SK-N-SH treated with all-trans-retinoic acid at 6 μM for 48 hours (cell line): ENCODE results near the gene MON2.

Experiments
- ATAC-seq: fragments of 200-7000 bp; cut with Tn5 transposase; 3 replicates; pipeline ENCODE4 v1.9.1; 2020; ENCODE audit warnings: mild to moderate bottlenecking, moderate library complexity
- BACH2 ChIP-seq: fragments of 250-450 bp; sonication (Bioruptor Pico); IDR thresholded peaks from 2 replicates; pipeline ENCODE4 v1.9.0; 2021; ENCODE audit warnings: mild to moderate bottlenecking, borderline replicate concordance
- CSDC2 ChIP-seq: fragments of 250-450 bp; sonication (Bioruptor Pico); IDR thresholded peaks from 2 replicates; pipeline ENCODE4 v1.5.0; 2020; ENCODE audit warnings: mild to moderate bottlenecking, moderate library complexity
- CSRNP3 ChIP-seq: fragments of 250-450 bp; sonication (Bioruptor Pico); IDR thresholded peaks from 2 replicates; pipeline ENCODE4 v1.5.1; 2021; ENCODE audit warnings: mild to moderate bottlenecking, moderate library complexity
- ESRRG ChIP-seq: fragments of 250-450 bp; sonication (Bioruptor Pico); IDR thresholded peaks from 2 replicates; pipeline ENCODE4 v1.6.1; 2021; ENCODE audit warnings: mild to moderate bottlenecking
- GLIS3 ChIP-seq: fragments of 250-450 bp; sonication (Bioruptor Pico); IDR thresholded peaks from 2 replicates; pipeline ENCODE4 v1.5.0; 2020; ENCODE audit warnings: mild to moderate bottlenecking, moderate library complexity
- ISL1 ChIP-seq: fragments of 250-450 bp; sonication (Bioruptor Pico); IDR thresholded peaks from 2 replicates; pipeline ENCODE4 v2.1.2; 2022; ENCODE audit warnings: mild to moderate bottlenecking, moderate library complexity
- OSR1 ChIP-seq: fragments of 250-450 bp; sonication (Bioruptor Pico); IDR thresholded peaks from 2 replicates; pipeline ENCODE4 v1.8.0; 2022; ENCODE audit warnings: moderate library complexity, mild to moderate bottlenecking, inconsistent platforms
- PPARA ChIP-seq: fragments of 250-450 bp; sonication (Bioruptor Pico); IDR thresholded peaks from 2 replicates; pipeline ENCODE4 v1.5.0; 2020; ENCODE audit warnings: mild to moderate bottlenecking, borderline replicate concordance
- RARB ChIP-seq: fragments of 250-450 bp; sonication (Bioruptor Pico); IDR thresholded peaks from 2 replicates; pipeline ENCODE4 v1.8.0; 2021; ENCODE audit warnings: mild to moderate bottlenecking, moderate library complexity
- TCF4 ChIP-seq: fragments of 250-450 bp; sonication (Bioruptor Pico); IDR thresholded peaks from 2 replicates; pipeline ENCODE4 v1.8.0; 2021; ENCODE audit warnings: mild to moderate bottlenecking, moderate library complexity, borderline replicate concordance
- TOX ChIP-seq: fragments of 250-450 bp; sonication (Bioruptor Pico); IDR thresholded peaks from 2 replicates; pipeline ENCODE4 v1.8.0; 2021; ENCODE audit warnings: mild to moderate bottlenecking, moderate library complexity, borderline replicate concordance
- ZC3H10 ChIP-seq: fragments of 250-450 bp; sonication (Bioruptor Pico); IDR thresholded peaks from 2 replicates; pipeline ENCODE4 v1.5.1; 2021; ENCODE audit warnings: mild to moderate bottlenecking, moderate library complexity
- ZFP3 ChIP-seq: fragments of 250-450 bp; sonication (Bioruptor Pico); IDR thresholded peaks from 2 replicates; pipeline ENCODE4 v1.5.0; 2020; ENCODE audit warnings: mild to moderate bottlenecking, moderate library complexity
- ZFP30 ChIP-seq: fragments of 450-650 bp; formaldehyde crosslinking; IDR thresholded peaks from 2 replicates; pipeline ENCODE4 v1.5.0; 2022; ENCODE audit warnings: mild to moderate bottlenecking, moderate library complexity
- ZNF565 ChIP-seq: fragments of 450-650 bp; formaldehyde crosslinking; conservative IDR thresholded peaks from 2 replicates; pipeline ENCODE4 v1.5.0; 2020; ENCODE audit warnings: low read depth, mild to moderate bottlenecking, moderate library complexity
- ZNF70 ChIP-seq: fragments of 450-650 bp; formaldehyde crosslinking; IDR thresholded peaks from 2 replicates; pipeline ENCODE4 v1.5.0; 2020; ENCODE audit warnings: mild to moderate bottlenecking, moderate library complexity
- TF ChIP-seq, protein P1 (sequence below): fragments of 250-450 bp; sonication (Bioruptor Pico); IDR thresholded peaks from 2 replicates; pipeline ENCODE4 v1.8.0; 2020; ENCODE audit warnings: mild to moderate bottlenecking, moderate library complexity, borderline replicate concordance
- TF ChIP-seq, protein P2 (sequence below): fragments of 250-450 bp; sonication (Bioruptor Pico); IDR thresholded peaks from 2 replicates; pipeline ENCODE4 v1.5.0; 2020; ENCODE audit warnings: mild to moderate bottlenecking, moderate library complexity

MON2 gene

DNA sequence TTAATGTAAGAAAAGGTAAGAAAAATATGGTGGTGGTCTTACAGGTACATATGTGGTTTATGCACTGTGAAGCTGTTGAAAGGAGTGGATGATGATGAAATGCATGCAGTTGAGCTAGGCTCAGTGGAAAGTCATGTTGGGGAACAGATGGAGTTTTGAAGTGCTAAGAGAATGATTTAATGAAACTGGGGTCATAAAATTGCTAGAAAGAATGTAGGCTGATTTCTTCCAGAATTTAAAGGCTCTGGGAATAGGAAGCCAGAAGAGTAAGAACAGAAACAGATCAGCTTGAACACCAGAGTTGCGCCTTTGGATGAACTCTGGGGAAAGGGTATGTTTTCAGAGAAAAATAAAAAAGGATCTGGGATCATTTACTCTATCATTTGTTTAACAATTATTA lies 146.5 kb downstream of the MON2 start:
- no peak for ATAC-seq
- TF ChIP-seq ISL1 (CRISPR knock-in tag), result no peak
- TF ChIP-seq, protein P1, sequence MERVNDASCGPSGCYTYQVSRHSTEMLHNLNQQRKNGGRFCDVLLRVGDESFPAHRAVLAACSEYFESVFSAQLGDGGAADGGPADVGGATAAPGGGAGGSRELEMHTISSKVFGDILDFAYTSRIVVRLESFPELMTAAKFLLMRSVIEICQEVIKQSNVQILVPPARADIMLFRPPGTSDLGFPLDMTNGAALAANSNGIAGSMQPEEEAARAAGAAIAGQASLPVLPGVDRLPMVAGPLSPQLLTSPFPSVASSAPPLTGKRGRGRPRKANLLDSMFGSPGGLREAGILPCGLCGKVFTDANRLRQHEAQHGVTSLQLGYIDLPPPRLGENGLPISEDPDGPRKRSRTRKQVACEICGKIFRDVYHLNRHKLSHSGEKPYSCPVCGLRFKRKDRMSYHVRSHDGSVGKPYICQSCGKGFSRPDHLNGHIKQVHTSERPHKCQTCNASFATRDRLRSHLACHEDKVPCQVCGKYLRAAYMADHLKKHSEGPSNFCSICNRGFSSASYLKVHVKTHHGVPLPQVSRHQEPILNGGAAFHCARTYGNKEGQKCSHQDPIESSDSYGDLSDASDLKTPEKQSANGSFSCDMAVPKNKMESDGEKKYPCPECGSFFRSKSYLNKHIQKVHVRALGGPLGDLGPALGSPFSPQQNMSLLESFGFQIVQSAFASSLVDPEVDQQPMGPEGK, result no peak
- no peak for TF ChIP-seq CSRNP3 (CRISPR knock-in tag)
- TF ChIP-seq GLIS3 (CRISPR knock-in tag), result no peak
- TF ChIP-seq ESRRG (CRISPR knock-in tag), result no peak
- no peak for TF ChIP-seq ZC3H10 (CRISPR knock-in tag)
- TF ChIP-seq ZFP3 (CRISPR knock-in tag), result no peak
- TF ChIP-seq, protein P2, sequence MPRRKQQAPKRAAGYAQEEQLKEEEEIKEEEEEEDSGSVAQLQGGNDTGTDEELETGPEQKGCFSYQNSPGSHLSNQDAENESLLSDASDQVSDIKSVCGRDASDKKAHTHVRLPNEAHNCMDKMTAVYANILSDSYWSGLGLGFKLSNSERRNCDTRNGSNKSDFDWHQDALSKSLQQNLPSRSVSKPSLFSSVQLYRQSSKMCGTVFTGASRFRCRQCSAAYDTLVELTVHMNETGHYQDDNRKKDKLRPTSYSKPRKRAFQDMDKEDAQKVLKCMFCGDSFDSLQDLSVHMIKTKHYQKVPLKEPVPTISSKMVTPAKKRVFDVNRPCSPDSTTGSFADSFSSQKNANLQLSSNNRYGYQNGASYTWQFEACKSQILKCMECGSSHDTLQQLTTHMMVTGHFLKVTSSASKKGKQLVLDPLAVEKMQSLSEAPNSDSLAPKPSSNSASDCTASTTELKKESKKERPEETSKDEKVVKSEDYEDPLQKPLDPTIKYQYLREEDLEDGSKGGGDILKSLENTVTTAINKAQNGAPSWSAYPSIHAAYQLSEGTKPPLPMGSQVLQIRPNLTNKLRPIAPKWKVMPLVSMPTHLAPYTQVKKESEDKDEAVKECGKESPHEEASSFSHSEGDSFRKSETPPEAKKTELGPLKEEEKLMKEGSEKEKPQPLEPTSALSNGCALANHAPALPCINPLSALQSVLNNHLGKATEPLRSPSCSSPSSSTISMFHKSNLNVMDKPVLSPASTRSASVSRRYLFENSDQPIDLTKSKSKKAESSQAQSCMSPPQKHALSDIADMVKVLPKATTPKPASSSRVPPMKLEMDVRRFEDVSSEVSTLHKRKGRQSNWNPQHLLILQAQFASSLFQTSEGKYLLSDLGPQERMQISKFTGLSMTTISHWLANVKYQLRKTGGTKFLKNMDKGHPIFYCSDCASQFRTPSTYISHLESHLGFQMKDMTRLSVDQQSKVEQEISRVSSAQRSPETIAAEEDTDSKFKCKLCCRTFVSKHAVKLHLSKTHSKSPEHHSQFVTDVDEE (CRISPR knock-in tag), result no peak

- TF ChIP-seq ZNF565 (CRISPR knock-in tag), result no peak
- TF ChIP-seq TOX (CRISPR knock-in tag), result no peak
- TF ChIP-seq, protein P2 (CRISPR knock-in tag), result no peak
- TF ChIP-seq ESRRG (CRISPR knock-in tag), result no peak
- no peak for TF ChIP-seq ZFP30
- TF ChIP-seq TCF4 (CRISPR knock-in tag), result no peak
- no peak for TF ChIP-seq CSRNP3 (CRISPR knock-in tag)
- TF ChIP-seq OSR1 (CRISPR knock-in tag), result no peak
- no peak for TF ChIP-seq CSDC2 (CRISPR knock-in tag)
- no peak for TF ChIP-seq GLIS3 (CRISPR knock-in tag)
- TF ChIP-seq, protein P1, result no peak
- no peak for TF ChIP-seq ZC3H10 (CRISPR knock-in tag)
- TF ChIP-seq ZNF70 (CRISPR knock-in tag), result no peak
- TF ChIP-seq ZFP3 (CRISPR knock-in tag), result no peak
- no peak for TF ChIP-seq RARB (CRISPR knock-in tag)
- no peak for TF ChIP-seq PPARA (CRISPR knock-in tag)
- ATAC-seq, result no peak
These were observed 151.7 kb downstream of the MON2 start for GRCh38 chr12:62618319-62618718.

DNA sequence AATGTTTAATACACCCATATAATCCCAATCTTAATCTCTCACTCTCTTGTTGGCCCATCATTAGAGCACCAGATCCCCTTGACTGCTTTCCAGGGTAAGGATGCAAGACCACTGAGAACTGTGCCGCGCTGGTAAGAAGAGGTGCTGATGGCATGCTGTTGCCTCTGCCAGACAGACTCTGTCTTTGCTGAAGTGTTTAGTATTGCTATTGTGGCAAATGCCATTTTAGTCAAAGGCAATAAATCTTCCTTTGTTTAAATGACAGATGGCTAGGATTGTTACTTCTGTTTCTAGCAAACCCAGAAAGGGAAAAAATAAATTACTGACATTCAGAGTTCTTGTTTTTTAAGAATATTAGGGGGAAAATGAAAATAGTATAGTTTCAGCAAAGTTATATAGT lies 152.3 kb downstream of the MON2 start:
- ATAC-seq, result no peak
- TF ChIP-seq BACH2 (CRISPR knock-in tag) (no peak), RARB (CRISPR knock-in tag) (no peak), ZFP30 (no peak), GLIS3 (CRISPR knock-in tag) (no peak)
- TF ChIP-seq, protein P1, result no peak
